Upper lobe of left lung (tissue), 6 donors: ENCODE measurements around the gene NT5C2. TPM values are rescaled to one million over a fixed set of nuclear protein-coding genes. Genes with fewer than 3 reads are reported as not detected.

Experiments
- ATAC-seq, 2 donors: fragments of 200-7000 bp; cut with Tn5 transposase; one replicate each; pipeline ENCODE4 v1.9.1; 2022; ENCODE audit warnings: mild to moderate bottlenecking in 2 of 2, moderate library complexity in 2 of 2; ENCODE audit not compliant: low FRiP score in 2 of 2
- DNase-seq, 2 donors: peaks; one replicate each; pipeline ENCODE4 v3.0.0-alpha.2; 2019 to 2020
- H3K27ac ChIP-seq, 4 donors: fragments of 200-600 bp; sonication (generic); one replicate each; pipeline ENCODE4 v1.5.1; 2016 to 2019
- H3K27me3 ChIP-seq, 4 donors: fragments of 200-600 bp; sonication (generic); one replicate each; pipeline ENCODE4 v1.5.1; 2017 to 2019
- H3K36me3 ChIP-seq, 4 donors: fragments of 200-600 bp; sonication (generic); one replicate each; pipeline ENCODE4 v1.5.1; 2016 to 2019
- H3K4me1 ChIP-seq, 4 donors: fragments of 200-600 bp; sonication (generic); one replicate each; pipeline ENCODE4 v1.5.1; 2018 to 2019
- H3K4me3 ChIP-seq, 4 donors: fragments of 200-600 bp; sonication (generic); one replicate each; pipeline ENCODE4 v1.5.1; 2017 to 2019; ENCODE audit warnings: mild to moderate bottlenecking in 2 of 4, moderate library complexity in 1 of 4
- H3K9me3 ChIP-seq, 4 donors: fragments of 200-600 bp; sonication (generic); one replicate each; pipeline ENCODE4 v1.5.1; 2018 to 2019
- CTCF ChIP-seq, 6 experiments: fragments of 450-650 bp in 4 of 6; fragments of 200-600 bp in 2 of 6; sonication (generic) in 2 of 6; IDR thresholded peaks; one replicate each; pipeline ENCODE4 v1.5.1; 2016 to 2019; ENCODE audit warnings: antibody characterized with exemption in 6 of 6
- EP300 ChIP-seq, 4 donors: sonication (generic); formaldehyde crosslinking; IDR thresholded peaks; one replicate each; pipeline ENCODE4 v1.5.1; 2017; ENCODE audit warnings: antibody characterized with exemption in 4 of 4, control low read depth in 2 of 4
- POLR2A ChIP-seq, 4 donors: fragments of 450-650 bp; IDR thresholded peaks; one replicate each; pipeline ENCODE4 v1.5.1; 2016 to 2017; ENCODE audit warnings: antibody characterized with exemption in 4 of 4, mild to moderate bottlenecking in 2 of 4
- POLR2AphosphoS5 ChIP-seq, 2 donors: sonication (generic); formaldehyde crosslinking; IDR thresholded peaks; one replicate each; pipeline ENCODE4 v1.5.1; 2017; ENCODE audit warnings: antibody characterized with exemption in 2 of 2
- WGBS, 2 donors: methylation state at CpG; one replicate each; pipeline ENCODE4 v1.1.5; 2017 to 2018; 5-methylcytosine and 5-hydroxymethylcytosine counted together
- total RNA-seq, 6 donors: library from RNA; depleted of rRNA in 4 of 6; stranded (reverse); fragments of >200 nt in 4 of 6; gene quantifications; one replicate each; pipeline versions ENCODE4 v1.1.0 to v1.2.1, GENCODE V29; 2016 to 2021
- donor health status: DM: no; HTN: no; CAD: no; lungs with moderate emphysema.
- donor health status: DM: no; HTN: yes; CAD: no; lungs with severe emphysema.

Gene NT5C2
- total RNA-seq, 6 donors from 2014 or later = 47.4 to 122 (median 85.1) TPM

GRCh38 chr10:103105462-103105861 is 87.6 kb downstream of the NT5C2 start:
- peaks cover 12 to 62% (median 26%) of the 10 kb centered on the region in 4 donors for H3K36me3 ChIP-seq
- no peak for DNase-seq
- H3K4me1 ChIP-seq = peaks cover 0 to 6% (median 6%) of the 10 kb centered on the region in 4 donors
- H3K4me3 ChIP-seq = no peak overlapping the region
- H3K9me3 ChIP-seq = no peaks in the 10 kb centered on the region
- WGBS, 2 donors = 93 to 94% methylated on average over 1 of the region's 1 CpG
- no peaks in the 10 kb centered on the region for H3K27me3 ChIP-seq
- ATAC-seq = no peak
- H3K27ac ChIP-seq = no peak overlapping the region
- no peak for TF ChIP-seq CTCF (IDR thresholded peaks at IDR 0.05)
- TF ChIP-seq POLR2A (IDR thresholded peaks at IDR 0.05) = no peak
- TF ChIP-seq EP300 (IDR thresholded peaks at IDR 0.05) = no peak
- TF ChIP-seq POLR2AphosphoS5 (IDR thresholded peaks at IDR 0.05) = no peak

- H3K9me3 ChIP-seq = no peaks in the 10 kb centered on the region
- TF ChIP-seq CTCF (IDR thresholded peaks at IDR 0.05) (no peak), POLR2A (IDR thresholded peaks at IDR 0.05) (no peak), POLR2AphosphoS5 (IDR thresholded peaks at IDR 0.05) (no peak), EP300 (IDR thresholded peaks at IDR 0.05) (no peak)
- H3K27ac ChIP-seq = no peak overlapping the region
- DNase-seq (no peak), ATAC-seq (no peak)
- no peaks in the 10 kb centered on the region for H3K4me1 ChIP-seq
- WGBS, 2 donors = 44 to 47% methylated on average over 2 of the region's 2 CpGs
- peaks cover 18 to 67% (median 33%) of the 10 kb centered on the region in 4 donors for H3K36me3 ChIP-seq
- no peaks in the 10 kb centered on the region for H3K27me3 ChIP-seq
- H3K4me3 ChIP-seq = no peak overlapping the region
Measured at GRCh38 chr10:103104721-103105120, 88.4 kb downstream of the NT5C2 start.

GRCh38 chr10:103103989-103104388 is 89.1 kb downstream of the NT5C2 start:
- Histone ChIP-seq H3K9me3 (no peaks in the 10 kb centered on the region), H3K4me3 (no peak overlapping the region), H3K4me1 (no peaks in the 10 kb centered on the region), H3K27me3 (no peaks in the 10 kb centered on the region), H3K27ac (no peak overlapping the region), H3K36me3 (peaks cover 25 to 74% (median 40%) of the 10 kb centered on the region in 4 donors)
- WGBS, 2 donors = 90% methylated on average over 2 of the region's 2 CpGs
- ATAC-seq (no peak), DNase-seq (no peak)
- TF ChIP-seq POLR2AphosphoS5 (IDR thresholded peaks at IDR 0.05) (no peak), POLR2A (IDR thresholded peaks at IDR 0.05) (no peak), EP300 (IDR thresholded peaks at IDR 0.05) (no peak), CTCF (IDR thresholded peaks at IDR 0.05) (no peak)

- Histone ChIP-seq H3K36me3 (peaks cover 38 to 88% (median 52%) of the 10 kb centered on the region in 4 donors), H3K27me3 (no peaks in the 10 kb centered on the region), H3K9me3 (no peaks in the 10 kb centered on the region), H3K4me3 (no peak overlapping the region), H3K4me1 (no peaks in the 10 kb centered on the region), H3K27ac (no peak overlapping the region)
- no peak for TF ChIP-seq EP300 (IDR thresholded peaks at IDR 0.05)
- TF ChIP-seq CTCF (IDR thresholded peaks at IDR 0.05) = no peak
- no peak for TF ChIP-seq POLR2A (IDR thresholded peaks at IDR 0.05)
- no peak for TF ChIP-seq POLR2AphosphoS5 (IDR thresholded peaks at IDR 0.05)
- 82 to 96% methylated on average over 3 of the region's 3 CpGs for WGBS, 2 donors
- DNase-seq (no peak), ATAC-seq (no peak)
Measured at GRCh38 chr10:103102195-103102594, 90.9 kb downstream of the NT5C2 start.

- ATAC-seq (no peak), DNase-seq (no peak)
- Histone ChIP-seq H3K4me1 (no peaks in the 10 kb centered on the region), H3K36me3 (peaks cover 38 to 96% (median 54%) of the 10 kb centered on the region in 4 donors), H3K4me3 (no peak overlapping the region), H3K9me3 (no peaks in the 10 kb centered on the region), H3K27me3 (no peaks in the 10 kb centered on the region), H3K27ac (no peak overlapping the region)
- 94 to 100% methylated on average over 2 of the region's 2 CpGs for WGBS, 2 donors
- TF ChIP-seq EP300 (IDR thresholded peaks at IDR 0.05) (no peak), POLR2AphosphoS5 (IDR thresholded peaks at IDR 0.05) (no peak), POLR2A (IDR thresholded peaks at IDR 0.05) (no peak), CTCF (IDR thresholded peaks at IDR 0.05) (no peak)
Measured at GRCh38 chr10:103100620-103101019, 92.5 kb downstream of the NT5C2 start.
